ENCODE measurements around the gene PTGES2.

DNA sequence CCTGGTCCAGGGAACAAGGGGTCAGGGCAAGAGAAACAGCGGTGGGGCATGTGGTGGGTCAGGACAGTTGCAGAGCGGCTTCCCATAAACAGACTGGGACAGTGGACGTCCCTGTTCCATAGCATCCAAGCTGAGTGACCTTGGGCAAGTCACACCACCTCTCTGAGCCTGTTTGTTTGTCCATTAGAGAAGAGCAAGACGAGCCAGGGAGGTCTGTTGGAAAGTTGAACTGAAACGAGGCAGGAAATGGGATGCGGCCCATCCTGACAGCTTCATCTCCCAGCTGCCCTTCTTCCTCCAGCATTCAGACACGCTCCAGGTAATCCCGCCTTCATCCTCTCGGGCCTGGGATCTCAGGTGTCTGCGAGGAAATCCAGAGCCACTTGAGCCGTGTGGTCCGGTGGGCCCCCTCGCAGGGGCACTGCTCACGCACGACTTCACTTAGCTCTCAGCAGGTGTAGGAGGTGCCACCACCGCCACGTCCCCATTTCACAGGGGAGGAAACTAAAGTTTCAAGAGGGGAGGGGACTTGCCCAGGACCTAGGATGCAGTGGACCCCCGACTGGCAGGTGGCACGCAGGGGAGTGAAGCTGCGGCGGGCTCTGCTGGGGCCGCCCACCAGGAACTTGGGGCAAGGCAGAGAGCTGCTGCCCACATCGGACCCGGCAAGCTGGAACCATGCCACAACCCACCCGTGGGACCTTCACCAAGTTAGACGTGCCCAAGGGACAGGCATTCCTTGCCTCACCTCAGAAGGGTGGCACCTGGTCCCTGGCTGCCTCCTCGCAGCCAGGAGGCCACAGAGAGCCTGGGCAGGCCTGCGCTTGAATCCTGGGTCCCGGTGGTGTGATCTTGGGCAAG is 13.0 kb downstream of the PTGES2 start:
- no peak for TF ChIP-seq EZH2phosphoT487 (IDR thresholded peaks at IDR 0.05; ENCODE audit: borderline replicate concordance, low read depth, low read length)
- TF ChIP-seq, protein P1, sequence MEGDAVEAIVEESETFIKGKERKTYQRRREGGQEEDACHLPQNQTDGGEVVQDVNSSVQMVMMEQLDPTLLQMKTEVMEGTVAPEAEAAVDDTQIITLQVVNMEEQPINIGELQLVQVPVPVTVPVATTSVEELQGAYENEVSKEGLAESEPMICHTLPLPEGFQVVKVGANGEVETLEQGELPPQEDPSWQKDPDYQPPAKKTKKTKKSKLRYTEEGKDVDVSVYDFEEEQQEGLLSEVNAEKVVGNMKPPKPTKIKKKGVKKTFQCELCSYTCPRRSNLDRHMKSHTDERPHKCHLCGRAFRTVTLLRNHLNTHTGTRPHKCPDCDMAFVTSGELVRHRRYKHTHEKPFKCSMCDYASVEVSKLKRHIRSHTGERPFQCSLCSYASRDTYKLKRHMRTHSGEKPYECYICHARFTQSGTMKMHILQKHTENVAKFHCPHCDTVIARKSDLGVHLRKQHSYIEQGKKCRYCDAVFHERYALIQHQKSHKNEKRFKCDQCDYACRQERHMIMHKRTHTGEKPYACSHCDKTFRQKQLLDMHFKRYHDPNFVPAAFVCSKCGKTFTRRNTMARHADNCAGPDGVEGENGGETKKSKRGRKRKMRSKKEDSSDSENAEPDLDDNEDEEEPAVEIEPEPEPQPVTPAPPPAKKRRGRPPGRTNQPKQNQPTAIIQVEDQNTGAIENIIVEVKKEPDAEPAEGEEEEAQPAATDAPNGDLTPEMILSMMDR (conservative IDR thresholded peaks at IDR 0.05; ENCODE audit: low read length): no peak
